EH (cell line): ENCODE results near the gene GPR153.

ENCODE experiments used
- DNase-seq: peaks from one replicate; pipeline ENCODE4 v3.0.0-alpha.2; 2015; ENCODE audit warnings: low read depth

GPR153 gene

DNA sequence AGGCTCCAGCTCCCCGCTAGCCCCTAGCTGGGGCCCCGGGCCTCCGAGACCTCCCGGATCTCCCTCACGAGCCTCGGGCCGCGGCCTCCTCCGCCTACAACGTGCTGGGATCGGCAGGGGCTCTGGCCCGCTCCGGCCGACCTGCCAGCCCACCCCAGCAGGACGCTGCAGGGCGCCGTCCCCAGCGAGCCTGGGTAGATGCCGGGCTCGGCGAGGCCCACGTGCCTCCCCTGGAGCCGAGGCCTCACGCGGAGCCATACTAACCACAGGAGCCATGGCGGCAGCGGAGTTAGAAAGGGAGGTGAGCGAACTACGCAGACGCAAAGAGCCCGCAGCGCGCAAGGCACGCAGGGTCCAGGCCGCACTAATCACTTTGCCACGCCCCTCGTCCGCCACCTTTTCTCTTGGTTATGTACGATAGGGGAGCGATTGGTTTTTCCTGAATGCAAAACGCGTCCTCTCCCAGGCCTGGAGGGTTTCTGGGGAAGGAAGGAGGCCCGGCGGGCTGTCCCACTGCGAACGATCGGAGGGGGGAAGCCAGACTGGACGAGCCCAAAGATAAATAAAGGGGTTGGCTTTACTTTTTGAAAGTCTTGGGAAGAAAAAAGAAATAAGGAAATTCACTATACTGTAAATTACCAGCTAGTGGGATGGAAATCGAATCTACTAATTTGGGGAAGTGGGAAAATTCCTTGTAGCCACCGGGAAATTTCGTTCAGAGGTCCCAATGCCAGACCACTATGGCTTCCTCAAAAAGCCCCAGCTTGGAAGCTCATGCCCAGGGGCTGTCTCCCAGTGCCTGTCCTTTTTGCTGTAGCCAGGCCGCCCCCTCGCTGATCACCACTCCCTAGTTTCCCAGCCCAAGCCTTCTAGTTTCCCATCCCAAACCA lies 61.4 kb downstream of the GPR153 start, which contains the start of gene RPL22:
TSS of gene RPL22 (minus strand) at position 298 of the 890 bp plus-strand sequence. CDS start at position 276, 22 bp downstream.
- DNase-seq, result peak; percentile 99

- DNase-seq, result peak; percentile 35
Observed at GRCh38 chr1:6198646-6199297, 62.1 kb downstream of the GPR153 start.

DNA sequence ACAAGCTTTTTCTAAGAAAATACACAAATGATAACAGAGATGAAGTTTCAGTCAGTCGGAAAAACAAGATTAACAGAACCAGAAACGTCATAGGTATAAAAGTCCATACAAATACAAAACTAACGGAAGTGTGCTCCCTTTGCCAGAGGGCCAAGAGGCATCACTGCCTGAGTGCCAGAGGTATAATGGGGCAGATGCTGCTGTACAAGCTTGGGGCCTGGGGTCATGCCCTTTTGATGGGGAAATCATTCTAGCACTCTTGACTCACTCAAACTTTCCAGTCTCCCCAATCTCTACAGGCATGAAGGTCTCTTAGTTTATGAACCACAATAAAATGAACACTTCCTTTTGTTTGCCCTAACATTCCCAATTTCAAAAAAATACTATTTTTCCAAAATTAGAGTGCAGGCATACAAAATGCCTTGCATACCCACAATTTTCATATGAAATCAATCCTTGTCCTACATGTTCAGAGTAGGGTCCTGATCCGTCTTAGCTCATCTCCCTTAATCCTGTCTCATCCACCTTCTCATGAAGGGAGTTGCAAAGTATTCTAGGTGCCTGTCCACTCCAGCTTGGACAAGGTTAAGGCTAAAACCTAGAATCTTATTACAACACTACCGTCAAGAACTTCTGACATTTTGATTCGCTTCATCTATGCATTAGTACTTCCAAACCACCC lies 63.0 kb downstream of the GPR153 start:
- no peak for DNase-seq
